Thyroid gland (tissue), 4 donors: ENCODE measurements around the gene LDB2.

Experiments used
- POLR2A ChIP-seq, 2 donors: fragments of 450-650 bp; IDR thresholded peaks; one replicate each; pipeline ENCODE4 v1.6.1; 2017; ENCODE audit warnings: antibody characterized with exemption in 2 of 2, mild to moderate bottlenecking in 2 of 2, moderate library complexity in 1 of 2
- TF ChIP-seq, protein P1 (sequence below), 6 experiments: fragments of 200-600 bp in 3 of 6; fragments of 450-650 bp in 3 of 6; sonication (generic) in 3 of 6; IDR thresholded peaks; one replicate each; pipeline ENCODE4 v1.5.1; 2016 to 2019; ENCODE audit warnings: antibody characterized with exemption in 6 of 6, mild to moderate bottlenecking in 2 of 6, inconsistent platforms in 1 of 6, moderate library complexity in 1 of 6

DNA sequence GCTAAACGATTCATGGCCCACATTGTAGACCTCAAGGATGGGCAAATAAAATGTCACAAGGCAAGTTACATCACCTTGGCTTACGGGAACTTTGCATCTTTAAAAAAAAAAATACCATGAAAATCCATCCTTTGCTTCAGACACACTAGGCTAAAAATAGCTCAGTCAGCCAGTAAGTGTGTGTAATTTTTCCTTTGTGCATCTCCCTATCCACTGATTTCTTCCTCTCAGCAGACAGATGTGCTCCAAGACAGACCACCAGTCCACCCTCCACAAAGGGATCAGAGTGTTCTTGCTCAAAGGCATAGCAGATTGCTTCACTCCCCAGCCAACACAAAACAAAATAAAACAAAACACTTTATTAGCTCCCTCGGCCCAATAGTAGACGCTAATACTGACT is 14.6 kb downstream of the LDB2 start:
- TF ChIP-seq, protein P1, sequence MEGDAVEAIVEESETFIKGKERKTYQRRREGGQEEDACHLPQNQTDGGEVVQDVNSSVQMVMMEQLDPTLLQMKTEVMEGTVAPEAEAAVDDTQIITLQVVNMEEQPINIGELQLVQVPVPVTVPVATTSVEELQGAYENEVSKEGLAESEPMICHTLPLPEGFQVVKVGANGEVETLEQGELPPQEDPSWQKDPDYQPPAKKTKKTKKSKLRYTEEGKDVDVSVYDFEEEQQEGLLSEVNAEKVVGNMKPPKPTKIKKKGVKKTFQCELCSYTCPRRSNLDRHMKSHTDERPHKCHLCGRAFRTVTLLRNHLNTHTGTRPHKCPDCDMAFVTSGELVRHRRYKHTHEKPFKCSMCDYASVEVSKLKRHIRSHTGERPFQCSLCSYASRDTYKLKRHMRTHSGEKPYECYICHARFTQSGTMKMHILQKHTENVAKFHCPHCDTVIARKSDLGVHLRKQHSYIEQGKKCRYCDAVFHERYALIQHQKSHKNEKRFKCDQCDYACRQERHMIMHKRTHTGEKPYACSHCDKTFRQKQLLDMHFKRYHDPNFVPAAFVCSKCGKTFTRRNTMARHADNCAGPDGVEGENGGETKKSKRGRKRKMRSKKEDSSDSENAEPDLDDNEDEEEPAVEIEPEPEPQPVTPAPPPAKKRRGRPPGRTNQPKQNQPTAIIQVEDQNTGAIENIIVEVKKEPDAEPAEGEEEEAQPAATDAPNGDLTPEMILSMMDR (IDR thresholded peaks at IDR 0.05) = no peak
- no peak for TF ChIP-seq POLR2A (IDR thresholded peaks at IDR 0.05)
